Umbilical cord (tissue), 2 donors: Measurements from ENCODE around the gene TBL1X. TPM values are rescaled to one million over a fixed set of nuclear protein-coding genes. Genes with fewer than 3 reads are reported as not detected.
"Not testable (repeated sequence)": the region's sequence is repeated elsewhere in the genome, so short reads cannot be mapped to it uniquely, and the experiment has no call there.

Source experiments
- DNase-seq: peaks from one replicate; pipeline ENCODE4 v3.0.0-alpha.2; 2015; ENCODE audit warnings: low spot score
- total RNA-seq: library from RNA; depleted of rRNA; stranded (reverse); fragments of >200 nt; gene quantifications from one replicate; pipeline ENCODE4 v1.2.3, GENCODE V29; 2014; ENCODE audit warnings: low replicate concordance; ENCODE audit not compliant: insufficient read depth

The TBL1X gene
- total RNA-seq, 1 donor from 2014 or later: 15.4 TPM

- no peak for DNase-seq
Measured at GRCh38 chrX:9458516-9459078, 6.3 kb upstream of the TBL1X start.

- DNase-seq: no peak
Measured at GRCh38 chrX:9459186-9459748, 5.6 kb upstream of the TBL1X start.

- DNase-seq: no peak
Measured at GRCh38 chrX:9461087-9461486, 3.8 kb upstream of the TBL1X start.

GRCh38 chrX:9462456-9462855 is 2.4 kb upstream of the TBL1X start:
- DNase-seq: no peak

- DNase-seq: no peak
Measured at GRCh38 chrX:9465380-9466123, 694 bp downstream of the TBL1X start.

GRCh38 chrX:9466124-9466495 is 1.3 kb downstream of the TBL1X start:
- DNase-seq: no peak

GRCh38 chrX:9466736-9467135 is 1.9 kb downstream of the TBL1X start:
- no peak for DNase-seq

GRCh38 chrX:9467146-9467545 is 2.3 kb downstream of the TBL1X start:
- DNase-seq: no peak

- DNase-seq: no peak
Measured at GRCh38 chrX:9467751-9468150, 2.9 kb downstream of the TBL1X start.

GRCh38 chrX:9471571-9471985 is 6.7 kb downstream of the TBL1X start:
- no peak for DNase-seq

GRCh38 chrX:9473708-9474107 is 8.8 kb downstream of the TBL1X start:
- no peak for DNase-seq

- not testable (repeated sequence) for DNase-seq
Measured at GRCh38 chrX:9475417-9475816, 10.6 kb downstream of the TBL1X start.

GRCh38 chrX:9475984-9476383 is 11.1 kb downstream of the TBL1X start:
- no peak for DNase-seq

GRCh38 chrX:9476810-9477575 is 12.1 kb downstream of the TBL1X start:
- DNase-seq: no peak

- no peak for DNase-seq
Measured at GRCh38 chrX:9482408-9482807, 17.6 kb downstream of the TBL1X start.

- DNase-seq: no peak
Measured at GRCh38 chrX:9482837-9483236, 18.0 kb downstream of the TBL1X start.

GRCh38 chrX:9483376-9483775 is 18.5 kb downstream of the TBL1X start:
- DNase-seq: no peak

GRCh38 chrX:9486786-9487387 is 22.0 kb downstream of the TBL1X start:
- no peak for DNase-seq

GRCh38 chrX:9488586-9488985 is 23.7 kb downstream of the TBL1X start:
- DNase-seq: no peak

GRCh38 chrX:9489234-9489633 is 24.4 kb downstream of the TBL1X start:
- no peak for DNase-seq

- DNase-seq: no peak
Measured at GRCh38 chrX:9492901-9493300, 28.0 kb downstream of the TBL1X start.

GRCh38 chrX:9493936-9494335 is 29.1 kb downstream of the TBL1X start:
- DNase-seq: no peak
